ENCODE results near the gene ADPRS. TPM values are rescaled to one million over a fixed set of nuclear protein-coding genes. Genes with fewer than 3 reads are reported as not detected.

The ADPRS gene
- polyA plus RNA-seq, 1 experiment, result 46.4 TPM

- Histone ChIP-seq H3K36me3 (ENCODE audit: control insufficient read depth, insufficient read depth, low read length) (peaks cover 5% of the 10 kb centered on the region), H3K4me3 (ENCODE audit: low read depth, low read length) (no peak overlapping the region), H3K27me3 (ENCODE audit: control insufficient read depth, insufficient read depth, low read length) (no peaks in the 10 kb centered on the region)
- ChIA-PET CTCF (interaction anchor here (0.9 to 12.1 kb wide), 10 partner anchors 10 to 254 kb away, joined by 3 to 382 read pairs (median 22); partner anchors contain the start of genes ADPRS and TRAPPC3), POLR2A (no interaction called here)
- no peak for DNase-seq (ENCODE audit: low read depth)
- TF ChIP-seq CTCF (IDR thresholded peaks at IDR 0.05; ENCODE audit: insufficient read depth, low read depth, low read length), result no peak
These were observed 47.1 kb downstream of the ADPRS start for GRCh38 chr1:36135796-36136195.

- no peaks in the 10 kb centered on the region for H3K27me3 ChIP-seq (ENCODE audit: control insufficient read depth, insufficient read depth, low read length)
- H3K36me3 ChIP-seq (ENCODE audit: control insufficient read depth, insufficient read depth, low read length), result peaks cover 5% of the 10 kb centered on the region
- POLR2A ChIA-PET, result no interaction called here
- no peak overlapping the region for H3K4me3 ChIP-seq (ENCODE audit: low read depth, low read length)
- CTCF ChIA-PET, result interaction anchor here (0.6 to 12.1 kb wide), 6 partner anchors 14 to 206 kb away, joined by 3 to 382 read pairs (median 62); partner anchors contain the start of genes ADPRS and TRAPPC3
- TF ChIP-seq CTCF (IDR thresholded peaks at IDR 0.05; ENCODE audit: insufficient read depth, low read depth, low read length), result no peak
- peak; percentile 63 for DNase-seq (ENCODE audit: low read depth)
These were observed 47.8 kb downstream of the ADPRS start for GRCh38 chr1:36136535-36136934.

GRCh38 chr1:36137226-36137625, 48.5 kb downstream of the ADPRS start:
- H3K36me3 ChIP-seq (ENCODE audit: control insufficient read depth, insufficient read depth, low read length), result peaks cover 5% of the 10 kb centered on the region
- no peak overlapping the region for H3K4me3 ChIP-seq (ENCODE audit: low read depth, low read length)
- ChIA-PET CTCF (interaction anchor here (0.6 to 12.1 kb wide), 6 partner anchors 13 to 207 kb away, joined by 3 to 382 read pairs (median 62); partner anchors contain the start of genes ADPRS and TRAPPC3), POLR2A (no interaction called here)
- DNase-seq (ENCODE audit: low read depth), result no peak
- H3K27me3 ChIP-seq (ENCODE audit: control insufficient read depth, insufficient read depth, low read length), result no peaks in the 10 kb centered on the region
- no peak for TF ChIP-seq CTCF (IDR thresholded peaks at IDR 0.05; ENCODE audit: insufficient read depth, low read depth, low read length)

GRCh38 chr1:36137776-36138175, 49.1 kb downstream of the ADPRS start:
- CTCF ChIA-PET, result interaction anchor here (5.4 to 12.1 kb wide), 3 partner anchors 12 to 52 kb away, joined by 53 to 382 read pairs (median 72); partner anchors contain the start of gene TRAPPC3
- POLR2A ChIA-PET, result no interaction called here
- peaks cover 5% of the 10 kb centered on the region for H3K36me3 ChIP-seq (ENCODE audit: control insufficient read depth, insufficient read depth, low read length)

GRCh38 chr1:36139521-36139920, 50.8 kb downstream of the ADPRS start:
- DNase-seq (ENCODE audit: low read depth), result no peak
- no peak for TF ChIP-seq CTCF (IDR thresholded peaks at IDR 0.05; ENCODE audit: insufficient read depth, low read depth, low read length)
- H3K4me3 ChIP-seq (ENCODE audit: low read depth, low read length), result no peak overlapping the region
- H3K36me3 ChIP-seq (ENCODE audit: control insufficient read depth, insufficient read depth, low read length), result peaks cover 5% of the 10 kb centered on the region
- ChIA-PET POLR2A (no interaction called here), CTCF (interaction anchor here (1.3 to 7.2 kb wide), 3 partner anchors 11 to 146 kb away, joined by 3 to 72 read pairs (median 3); partner anchors contain the start of gene TRAPPC3)
- H3K27me3 ChIP-seq (ENCODE audit: control insufficient read depth, insufficient read depth, low read length), result no peaks in the 10 kb centered on the region

More at GRCh38 chr1:36137776-36138175, 49.1 kb downstream of the ADPRS start:
- no peak for DNase-seq (ENCODE audit: low read depth)
- no peak overlapping the region for H3K4me3 ChIP-seq (ENCODE audit: low read depth, low read length)
- no peaks in the 10 kb centered on the region for H3K27me3 ChIP-seq (ENCODE audit: control insufficient read depth, insufficient read depth, low read length)
- TF ChIP-seq CTCF (IDR thresholded peaks at IDR 0.05; ENCODE audit: insufficient read depth, low read depth, low read length), result no peak

Measured in BJ (cell line).